Esophagus muscularis mucosa (tissue), 4 donors: ENCODE results near the gene DNAJC1.

Source experiments
- EP300 ChIP-seq: sonication (generic); formaldehyde crosslinking; IDR thresholded peaks from one replicate; pipeline ENCODE4 v1.6.1; 2017; ENCODE audit warnings: antibody characterized with exemption
- POLR2AphosphoS5 ChIP-seq, 2 donors: sonication (generic); formaldehyde crosslinking; IDR thresholded peaks; one replicate each; pipeline ENCODE4 v1.6.1; 2017; ENCODE audit warnings: antibody characterized with exemption in 2 of 2
- TF ChIP-seq, protein P1 (sequence below), 3 experiments: fragments of 200-600 bp in 2 of 3; fragments of 450-650 bp in 1 of 3; sonication (generic) in 2 of 3; IDR thresholded peaks; one replicate each; pipeline ENCODE4 v1.5.1; 2017 to 2019; ENCODE audit warnings: antibody characterized with exemption in 3 of 3, mild to moderate bottlenecking in 2 of 3, moderate library complexity in 1 of 3

DNA sequence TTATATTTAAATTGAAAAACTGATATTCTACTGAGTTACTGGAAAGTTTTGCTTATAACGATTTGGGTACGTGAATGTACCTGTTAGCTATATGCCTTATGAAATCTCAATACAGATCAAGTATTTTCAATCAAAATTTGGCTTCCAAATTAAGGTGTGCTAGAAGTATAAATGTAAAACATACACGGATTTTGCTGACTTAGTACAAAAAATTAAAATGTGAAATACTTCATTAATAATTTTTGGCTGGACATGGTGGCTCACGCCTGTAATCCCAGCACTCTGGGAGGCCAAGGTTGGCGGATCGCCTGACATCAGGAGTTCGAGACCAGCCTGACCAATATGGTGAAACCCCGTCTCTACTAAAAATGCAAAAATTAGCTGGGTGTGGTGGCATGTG lies 11.7 kb downstream of the DNAJC1 start:
- TF ChIP-seq POLR2AphosphoS5 (IDR thresholded peaks at IDR 0.05), result no peak
- TF ChIP-seq EP300, result no peak
- TF ChIP-seq, protein P1, sequence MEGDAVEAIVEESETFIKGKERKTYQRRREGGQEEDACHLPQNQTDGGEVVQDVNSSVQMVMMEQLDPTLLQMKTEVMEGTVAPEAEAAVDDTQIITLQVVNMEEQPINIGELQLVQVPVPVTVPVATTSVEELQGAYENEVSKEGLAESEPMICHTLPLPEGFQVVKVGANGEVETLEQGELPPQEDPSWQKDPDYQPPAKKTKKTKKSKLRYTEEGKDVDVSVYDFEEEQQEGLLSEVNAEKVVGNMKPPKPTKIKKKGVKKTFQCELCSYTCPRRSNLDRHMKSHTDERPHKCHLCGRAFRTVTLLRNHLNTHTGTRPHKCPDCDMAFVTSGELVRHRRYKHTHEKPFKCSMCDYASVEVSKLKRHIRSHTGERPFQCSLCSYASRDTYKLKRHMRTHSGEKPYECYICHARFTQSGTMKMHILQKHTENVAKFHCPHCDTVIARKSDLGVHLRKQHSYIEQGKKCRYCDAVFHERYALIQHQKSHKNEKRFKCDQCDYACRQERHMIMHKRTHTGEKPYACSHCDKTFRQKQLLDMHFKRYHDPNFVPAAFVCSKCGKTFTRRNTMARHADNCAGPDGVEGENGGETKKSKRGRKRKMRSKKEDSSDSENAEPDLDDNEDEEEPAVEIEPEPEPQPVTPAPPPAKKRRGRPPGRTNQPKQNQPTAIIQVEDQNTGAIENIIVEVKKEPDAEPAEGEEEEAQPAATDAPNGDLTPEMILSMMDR (IDR thresholded peaks at IDR 0.05), result no peak
